ENCODE measurements around the gene BBS9.

DNA sequence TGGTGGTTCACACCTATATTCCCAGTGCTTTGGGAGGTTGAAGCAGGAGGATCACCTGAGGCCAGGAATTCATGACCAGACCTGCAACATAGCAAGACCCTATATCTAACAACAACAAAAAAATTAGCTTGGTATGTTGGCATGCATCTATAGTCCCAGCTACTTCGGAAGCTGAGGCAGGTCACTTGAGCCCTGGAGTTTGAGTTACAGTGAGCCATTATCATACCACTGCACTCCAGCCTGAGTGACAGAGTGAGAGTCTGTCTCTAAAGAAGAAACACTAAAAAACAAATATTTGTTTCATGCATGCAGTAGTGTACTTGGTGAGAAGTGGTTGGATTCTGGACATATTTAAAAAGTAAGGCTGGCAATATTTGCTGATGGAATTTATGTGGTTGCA, 198.1 kb downstream of the BBS9 start:
- no peak for TF ChIP-seq POLR2A (IDR thresholded peaks at IDR 0.05)
- TF ChIP-seq, protein P1, sequence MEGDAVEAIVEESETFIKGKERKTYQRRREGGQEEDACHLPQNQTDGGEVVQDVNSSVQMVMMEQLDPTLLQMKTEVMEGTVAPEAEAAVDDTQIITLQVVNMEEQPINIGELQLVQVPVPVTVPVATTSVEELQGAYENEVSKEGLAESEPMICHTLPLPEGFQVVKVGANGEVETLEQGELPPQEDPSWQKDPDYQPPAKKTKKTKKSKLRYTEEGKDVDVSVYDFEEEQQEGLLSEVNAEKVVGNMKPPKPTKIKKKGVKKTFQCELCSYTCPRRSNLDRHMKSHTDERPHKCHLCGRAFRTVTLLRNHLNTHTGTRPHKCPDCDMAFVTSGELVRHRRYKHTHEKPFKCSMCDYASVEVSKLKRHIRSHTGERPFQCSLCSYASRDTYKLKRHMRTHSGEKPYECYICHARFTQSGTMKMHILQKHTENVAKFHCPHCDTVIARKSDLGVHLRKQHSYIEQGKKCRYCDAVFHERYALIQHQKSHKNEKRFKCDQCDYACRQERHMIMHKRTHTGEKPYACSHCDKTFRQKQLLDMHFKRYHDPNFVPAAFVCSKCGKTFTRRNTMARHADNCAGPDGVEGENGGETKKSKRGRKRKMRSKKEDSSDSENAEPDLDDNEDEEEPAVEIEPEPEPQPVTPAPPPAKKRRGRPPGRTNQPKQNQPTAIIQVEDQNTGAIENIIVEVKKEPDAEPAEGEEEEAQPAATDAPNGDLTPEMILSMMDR (IDR thresholded peaks at IDR 0.05), result no peak

Data from heart left ventricle (tissue), 13 donors.